GM21367 (cell line): ENCODE results near the gene MRPL1.

Experiments
- ATAC-seq: cut with Tn5 transposase; IDR thresholded peaks from one replicate; pipeline ENCODE4 v1.9.1; 2021; ENCODE audit not compliant: unreplicated experiment

MRPL1 gene

DNA sequence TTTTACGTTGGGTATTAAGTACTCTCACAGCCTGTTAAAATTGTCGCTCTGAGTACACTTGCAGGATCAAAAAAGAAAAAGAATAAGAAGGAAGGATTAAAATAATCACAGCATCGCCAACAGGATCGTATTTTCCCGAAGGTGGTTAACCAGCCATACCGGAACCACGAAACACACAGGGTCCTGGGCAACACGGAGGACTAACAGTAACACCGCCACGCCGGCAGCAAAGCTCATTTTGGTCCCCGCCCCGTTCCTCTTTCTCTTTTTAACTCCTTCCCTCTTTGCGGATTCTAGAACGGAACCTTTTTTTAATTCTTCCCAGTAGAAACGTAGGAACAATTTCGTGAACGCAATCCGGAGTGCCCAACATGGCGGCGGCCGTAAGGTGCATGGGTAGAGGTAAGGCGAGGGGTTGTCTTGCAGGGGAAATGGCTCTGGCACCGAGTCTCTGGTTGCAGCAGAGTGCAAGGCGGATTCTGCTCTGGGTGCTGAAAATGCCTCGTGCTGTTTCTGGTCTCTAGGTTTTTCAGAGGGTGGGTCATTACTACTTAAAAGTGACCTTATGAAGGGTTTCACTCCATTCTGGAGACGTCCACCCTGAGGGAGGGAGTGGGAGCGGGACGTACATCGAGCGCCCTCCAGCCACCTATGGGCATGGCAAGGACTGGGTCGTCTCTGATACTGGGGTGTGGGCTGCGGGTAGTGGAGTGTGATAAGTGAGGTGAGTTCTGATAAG, at the start of gene MRPL1:
Gene MRPL1, plus strand, starts transcription at position 353 of the 739 bp plus-strand sequence. Its CDS starts 19 bp downstream, at position 372.
- peak; percentile 82 for ATAC-seq

DNA sequence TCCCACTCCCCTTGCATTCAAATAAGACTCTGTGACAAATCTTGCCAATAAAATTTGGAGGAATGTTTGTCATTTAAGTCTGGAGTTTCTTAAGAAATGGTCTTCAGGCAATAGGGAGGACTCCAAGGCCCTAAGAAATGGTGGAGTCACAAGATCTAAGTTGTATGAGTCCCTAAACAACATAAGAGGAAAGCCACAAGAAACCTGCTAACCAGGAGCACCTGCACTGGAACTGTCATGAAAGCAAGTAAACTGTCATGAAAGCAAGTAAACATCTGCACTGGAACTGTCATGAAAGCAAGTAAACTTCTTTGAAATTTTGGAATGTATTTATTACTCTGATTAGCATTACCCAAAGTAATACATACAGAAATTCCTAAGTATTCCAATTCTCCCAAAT, 47.0 kb upstream of the MRPL1 start:
- ATAC-seq: no peak

DNA sequence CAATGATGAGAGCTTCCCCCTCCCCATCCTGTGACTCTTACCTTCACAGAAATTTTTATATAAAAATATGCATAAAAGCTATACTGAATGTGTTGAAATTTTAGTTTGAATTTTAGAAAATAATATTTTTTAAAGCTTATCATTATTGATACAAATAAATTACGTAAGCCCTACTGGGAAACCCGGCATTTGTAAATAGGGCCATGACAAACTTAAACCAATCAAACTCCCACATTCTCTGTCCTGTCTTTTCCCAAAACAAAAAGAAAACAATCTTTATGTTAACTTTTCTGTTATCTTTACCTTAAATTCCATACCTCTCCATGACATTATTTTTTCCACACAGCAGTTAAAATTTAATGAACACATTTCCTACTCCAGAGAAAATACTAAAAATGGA, 46.1 kb upstream of the MRPL1 start:
- no peak for ATAC-seq

DNA sequence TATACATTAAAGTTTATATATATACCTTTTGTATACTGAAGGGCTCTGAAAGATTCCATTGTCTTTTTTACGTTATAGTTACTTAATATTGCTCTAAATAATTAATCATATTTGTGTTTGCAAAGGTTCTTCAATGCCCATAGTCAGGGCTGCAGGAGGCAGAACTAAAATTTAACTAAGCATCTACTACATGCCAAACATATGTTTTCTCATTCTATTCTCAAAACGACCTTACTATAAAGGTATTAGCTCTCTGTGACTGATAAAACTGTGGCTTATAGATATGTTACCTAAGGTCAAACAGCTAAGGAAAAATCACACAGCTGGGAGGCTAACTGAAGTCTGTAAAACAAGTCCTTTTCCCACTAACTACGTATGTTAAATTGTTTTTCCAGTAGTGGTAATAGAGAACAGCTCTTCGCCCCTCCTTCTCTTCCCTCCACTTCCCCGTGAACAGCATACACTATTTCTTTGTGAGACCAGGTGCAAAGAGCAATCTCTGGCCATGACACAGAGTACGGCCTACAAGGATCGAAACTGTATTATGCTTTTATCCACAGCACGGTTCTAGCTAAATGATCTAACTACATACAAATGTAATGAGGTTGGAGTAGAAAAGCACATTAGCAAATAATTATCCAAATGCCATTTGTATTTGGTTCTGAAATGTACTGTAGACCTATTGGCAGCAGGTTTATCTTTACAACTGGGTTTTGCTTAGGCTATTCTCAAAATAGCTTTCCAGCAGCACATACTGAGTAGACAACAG, 45.1 kb upstream of the MRPL1 start:
- no peak for ATAC-seq

DNA sequence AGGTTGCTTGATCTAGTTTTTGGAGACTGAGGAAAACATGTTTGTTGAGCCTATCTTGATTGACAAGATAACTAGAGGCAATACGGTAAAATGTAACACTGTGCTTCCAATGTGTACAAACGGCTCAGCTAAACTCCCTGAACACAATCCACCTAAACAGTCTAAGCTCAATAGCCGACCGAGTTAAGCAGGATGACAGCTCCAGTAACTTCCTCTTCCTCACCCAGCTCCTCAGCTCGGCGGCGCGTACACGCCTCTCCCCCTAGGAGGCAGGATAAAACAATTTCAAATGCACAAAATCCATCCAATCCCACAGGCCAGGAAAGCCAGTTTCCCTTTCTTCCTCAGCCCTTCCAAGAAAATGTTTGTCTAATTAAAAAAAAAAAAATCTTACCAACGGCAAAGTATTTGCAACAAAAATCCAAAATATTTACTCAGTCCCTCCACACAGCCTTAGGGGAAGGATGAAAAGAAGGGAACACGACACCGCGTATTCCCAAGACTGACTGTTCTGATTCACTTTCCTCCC, 44.5 kb upstream of the MRPL1 start:
- ATAC-seq: peak; percentile 22

DNA sequence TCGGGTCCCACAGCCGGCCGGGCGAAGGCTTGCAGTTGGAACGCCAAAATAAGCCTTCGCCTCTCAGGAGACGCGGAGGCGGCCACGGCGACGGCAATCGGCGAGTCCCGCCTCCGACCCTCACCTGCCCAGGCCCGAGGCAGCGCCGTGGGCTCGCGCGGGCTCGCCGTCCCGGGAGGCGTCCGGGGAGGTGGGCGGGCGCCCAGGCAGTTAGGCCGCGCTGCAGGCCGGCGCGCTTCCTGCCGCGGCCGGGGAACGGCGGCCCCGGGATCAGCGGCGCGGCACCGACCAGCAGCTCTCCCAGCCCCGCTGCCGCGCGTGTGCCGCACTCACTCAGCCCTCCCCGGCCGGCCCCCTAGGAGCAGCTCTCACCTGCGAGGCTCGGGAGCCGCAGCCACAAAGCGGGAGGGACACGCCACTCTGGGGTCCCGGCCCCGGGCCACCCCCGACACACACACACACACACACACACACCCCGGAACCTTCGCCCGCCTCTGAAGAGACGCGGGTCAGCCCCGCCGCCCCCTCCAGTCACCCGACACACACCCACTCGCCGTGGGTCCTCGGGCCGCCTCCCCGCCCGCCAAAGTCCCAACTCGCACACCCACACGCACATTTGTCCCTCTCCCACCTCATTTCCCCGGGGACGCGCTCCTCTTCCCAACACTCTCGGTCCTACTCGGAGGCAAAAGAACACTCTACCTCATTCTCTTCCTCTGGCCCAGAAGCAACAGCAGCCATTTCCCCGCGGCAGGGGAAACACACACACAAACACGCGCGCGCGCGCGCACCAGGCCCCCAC, 43.8 kb upstream of the MRPL1 start, which contains the start of gene CNOT6L:
Gene CNOT6L, minus strand, starts transcription at position 767 of the 802 bp plus-strand sequence. Its CDS starts 60 bp downstream, at position 707.
- ATAC-seq: no peak

DNA sequence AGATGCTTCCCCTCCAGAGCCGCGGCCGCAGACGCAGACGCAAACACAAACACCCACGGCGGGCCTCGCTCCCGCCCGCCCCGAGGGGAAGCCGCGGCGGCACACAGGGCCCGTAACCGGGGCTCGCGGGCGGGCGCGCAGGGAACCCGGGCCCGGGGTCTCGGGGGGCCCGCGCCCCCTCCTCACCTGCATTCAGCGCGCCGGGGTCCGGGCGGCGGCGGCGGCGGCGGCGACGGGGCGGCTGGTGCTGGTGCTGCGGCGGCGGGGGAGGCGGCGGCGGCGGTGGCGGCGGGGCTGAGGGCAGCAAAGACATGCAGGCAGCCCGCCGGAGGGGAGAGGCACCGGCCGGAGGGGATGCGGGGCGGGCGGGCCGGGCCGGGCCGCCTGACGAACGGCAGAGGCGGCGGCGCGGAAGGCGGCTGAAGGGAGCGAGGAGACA, 43.2 kb upstream of the MRPL1 start:
- ATAC-seq: peak; percentile 3

DNA sequence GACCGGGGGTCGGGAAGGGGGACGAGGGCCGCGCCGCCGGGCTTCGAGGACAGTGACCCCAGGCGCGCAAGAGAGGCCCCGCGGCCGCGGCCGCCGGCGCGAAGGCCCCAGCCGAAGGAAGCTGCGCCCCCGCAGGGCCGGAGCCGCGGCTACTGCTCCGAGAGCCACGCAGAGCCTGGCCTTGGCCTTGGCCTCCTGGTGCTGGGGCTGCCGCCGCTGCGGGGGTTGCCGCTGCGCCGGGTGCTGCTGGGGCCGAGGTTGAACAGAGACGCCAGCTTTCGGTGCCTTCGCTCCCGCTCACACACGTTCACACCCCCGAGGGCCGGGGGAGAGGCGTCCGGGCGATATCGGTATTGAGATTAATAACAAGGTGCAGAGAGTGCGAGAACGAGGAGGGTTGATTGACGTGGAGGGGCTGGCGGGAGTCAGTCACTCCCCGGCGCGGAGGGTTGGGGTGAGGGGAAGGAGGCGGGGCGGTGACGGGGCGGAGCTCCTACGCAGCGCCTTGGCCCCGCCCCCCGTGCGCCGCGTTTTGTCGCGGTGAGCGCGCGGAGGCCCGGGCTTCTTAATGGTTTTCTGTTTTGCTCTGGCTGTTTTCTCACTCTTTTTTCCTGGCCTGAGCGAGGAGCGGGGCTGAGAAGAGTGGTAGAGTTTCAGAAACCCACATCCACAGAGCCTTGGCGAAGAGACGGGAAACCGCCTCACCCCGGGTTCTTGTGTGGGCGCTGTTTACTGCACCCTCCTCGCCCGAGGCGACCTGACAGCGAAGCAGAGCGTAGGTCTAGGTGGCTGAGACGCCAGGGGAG, 42.6 kb upstream of the MRPL1 start:
- ATAC-seq: peak; percentile 70

DNA sequence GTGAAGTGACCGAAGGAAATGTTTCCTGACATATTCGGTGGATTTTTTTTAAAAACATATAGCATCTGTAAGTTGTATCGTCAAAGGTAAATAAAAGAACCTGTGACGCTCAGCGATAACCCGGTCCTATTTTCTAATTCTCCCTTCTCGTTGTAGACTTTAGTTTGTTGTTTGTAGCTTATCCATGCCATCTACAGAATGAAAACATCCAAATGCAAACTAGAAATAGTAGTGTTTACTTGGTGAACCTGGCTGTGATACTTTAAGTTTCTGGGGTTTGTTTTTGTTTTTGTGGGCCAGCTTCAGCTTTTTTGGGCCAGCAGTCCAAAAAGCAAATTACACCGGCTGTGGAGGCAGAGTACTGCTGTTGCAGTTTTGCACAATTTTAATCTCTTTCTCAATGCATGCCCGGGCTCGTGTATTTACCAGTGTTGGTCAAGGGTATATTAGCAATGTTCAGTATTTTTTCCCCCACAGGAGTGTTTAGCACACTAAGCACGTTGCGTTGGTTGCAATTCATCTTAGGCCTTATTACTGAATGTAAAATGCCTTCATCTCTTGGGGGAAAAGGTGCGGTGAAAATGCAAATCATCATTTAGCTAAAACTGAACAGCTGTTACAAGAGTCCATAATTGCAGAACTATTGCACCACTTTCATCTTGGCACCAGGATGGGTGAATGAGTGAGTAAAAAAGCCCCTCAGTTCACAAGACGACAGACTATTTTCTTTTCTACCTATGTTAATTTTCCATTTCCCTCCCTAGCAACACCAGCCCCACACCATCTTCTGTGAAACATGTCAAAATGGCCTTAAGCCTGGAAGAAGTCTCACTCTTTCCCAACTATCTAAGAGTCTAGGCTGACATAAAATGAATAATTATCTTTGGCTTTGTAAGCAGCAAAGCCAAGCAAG, 41.7 kb upstream of the MRPL1 start:
- no peak for ATAC-seq

DNA sequence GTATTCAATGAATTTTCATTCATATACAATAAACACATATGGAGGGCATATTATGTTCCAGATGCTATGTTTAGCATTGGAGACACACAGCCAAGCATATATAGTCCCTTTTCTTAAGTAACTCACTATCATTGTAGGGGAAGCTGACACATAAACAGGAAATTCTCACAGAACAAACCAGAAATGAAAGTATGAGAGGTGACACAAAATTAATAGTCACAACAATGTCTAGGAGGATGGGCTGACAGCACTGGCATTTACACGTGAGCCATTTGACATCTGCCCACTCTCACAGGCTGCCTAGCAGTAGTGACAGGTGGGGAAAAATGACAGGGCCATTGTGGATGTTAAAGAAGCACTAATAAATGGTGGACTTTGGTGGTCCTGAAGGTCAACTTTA, 40.9 kb upstream of the MRPL1 start:
- no peak for ATAC-seq

DNA sequence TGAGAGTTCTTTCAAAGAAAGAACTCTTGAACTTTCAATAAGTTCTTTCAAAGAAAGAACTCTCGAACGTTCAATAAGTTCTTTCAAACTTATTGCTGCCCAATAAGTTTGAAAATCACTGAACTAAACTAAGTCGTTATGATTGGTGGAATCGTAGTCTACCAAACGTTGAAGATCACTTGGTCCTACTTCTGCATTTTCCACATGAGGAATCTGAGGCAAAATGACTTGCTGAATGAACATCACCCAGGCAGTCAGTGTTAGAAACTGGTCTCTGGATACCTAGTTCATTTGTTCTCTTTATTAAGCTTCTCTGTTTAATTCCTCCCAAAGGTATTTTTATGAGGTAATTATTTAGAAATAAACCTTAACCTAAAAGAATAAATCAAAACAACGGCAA, 36.4 kb upstream of the MRPL1 start:
- no peak for ATAC-seq

DNA sequence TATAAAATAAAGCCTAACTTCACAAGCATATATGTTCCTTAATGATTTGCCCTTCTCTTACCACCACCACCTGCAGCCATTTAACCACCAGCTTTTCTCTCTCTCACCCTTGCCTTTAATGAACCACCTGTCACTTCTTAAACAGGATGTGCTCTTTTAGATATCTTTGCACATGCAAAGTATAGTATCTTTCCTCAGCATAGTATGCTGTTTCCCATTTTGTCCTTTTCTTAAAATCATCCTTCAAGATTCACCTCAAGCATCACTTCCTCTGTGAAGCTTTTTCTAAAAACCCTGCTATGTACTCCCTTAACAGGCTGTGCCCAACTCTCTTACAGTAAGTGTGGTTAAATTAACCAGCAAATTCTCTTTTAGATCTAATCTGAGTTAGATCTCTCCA, 35.3 kb upstream of the MRPL1 start:
- peak; percentile 77 for ATAC-seq

DNA sequence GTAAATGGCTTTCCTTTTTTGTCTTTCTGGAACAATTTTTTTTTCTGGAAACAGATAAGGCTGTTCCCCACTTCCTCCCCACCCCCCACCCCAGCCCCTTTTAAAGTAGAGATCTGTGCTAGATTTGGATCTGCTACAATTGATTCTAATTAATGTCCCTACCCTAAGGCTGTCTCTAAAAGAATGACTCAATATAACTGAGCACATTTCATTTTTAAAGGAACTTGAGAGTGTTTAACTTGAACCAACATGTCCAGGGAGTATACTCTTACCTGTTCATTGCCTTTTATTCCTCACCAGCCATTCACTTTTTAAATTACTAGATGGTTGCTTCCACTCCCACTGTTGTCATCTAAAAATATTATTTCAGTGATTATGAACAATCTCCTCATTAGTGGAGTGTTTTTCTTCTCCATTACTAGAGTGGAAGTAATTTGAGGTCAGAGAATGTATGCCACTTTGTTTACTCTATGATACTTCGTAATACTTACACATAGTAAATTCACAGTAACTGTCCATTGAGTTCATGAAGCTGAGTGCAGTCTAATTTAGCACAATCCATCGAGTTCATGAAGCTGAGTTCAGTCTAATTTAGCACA, 29.4 kb upstream of the MRPL1 start:
- ATAC-seq: no peak

DNA sequence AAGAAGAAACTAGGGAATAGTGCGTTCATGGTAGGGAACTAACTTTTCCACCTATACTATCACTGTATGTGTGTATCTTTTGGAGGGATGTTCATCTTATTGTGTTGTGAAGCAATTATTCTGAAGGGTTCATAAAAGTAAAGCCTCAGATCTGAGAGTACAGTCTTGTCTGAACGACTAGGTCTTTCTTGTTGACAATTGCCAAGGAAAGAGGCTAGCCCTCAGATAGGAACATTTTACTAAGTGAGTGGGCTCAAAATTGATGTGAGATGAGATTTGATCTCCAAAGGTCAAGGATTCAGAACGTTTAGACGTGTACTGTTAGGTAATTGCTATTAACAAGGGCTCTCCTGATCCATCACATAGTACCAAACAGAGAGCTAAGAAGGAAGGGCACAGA, 28.2 kb upstream of the MRPL1 start:
- ATAC-seq: no peak

DNA sequence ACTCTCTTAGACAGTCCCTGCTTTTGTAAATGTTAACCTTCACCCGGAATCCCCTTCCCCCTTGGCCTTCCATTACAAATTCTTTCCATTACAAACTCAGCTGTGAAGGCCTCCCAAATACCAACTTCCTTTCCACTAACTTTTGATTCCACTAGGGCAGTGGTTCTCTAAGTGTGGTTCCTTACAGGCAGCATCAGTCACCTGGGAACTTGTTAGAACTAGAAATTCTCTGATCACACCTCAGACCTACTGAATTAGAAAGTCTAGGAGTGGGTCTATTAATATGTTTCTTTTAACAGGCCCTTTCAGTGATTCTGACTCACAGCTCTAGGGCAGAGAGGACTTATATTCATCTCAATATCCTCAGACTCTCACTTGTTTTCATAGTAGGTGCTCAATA, 19.0 kb upstream of the MRPL1 start:
- ATAC-seq: no peak

DNA sequence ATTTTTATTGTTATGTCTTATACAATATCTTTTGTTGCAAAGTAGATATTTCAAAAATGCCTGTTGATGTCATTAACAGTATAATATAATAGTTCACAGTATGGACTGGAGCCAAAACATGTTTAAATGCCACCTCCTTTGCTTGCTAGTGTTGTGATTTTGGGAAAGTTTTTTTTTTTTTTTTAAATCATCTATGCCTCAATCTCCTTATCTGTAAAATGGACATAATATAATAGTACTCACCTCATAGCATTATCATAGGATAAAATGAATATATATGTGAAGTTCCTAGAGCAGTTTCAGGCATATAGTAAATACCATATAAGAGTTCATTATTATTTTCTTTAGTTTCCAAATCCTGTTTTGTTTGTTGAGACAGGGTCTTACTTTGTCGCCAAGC, 18.3 kb upstream of the MRPL1 start:
- no peak for ATAC-seq

DNA sequence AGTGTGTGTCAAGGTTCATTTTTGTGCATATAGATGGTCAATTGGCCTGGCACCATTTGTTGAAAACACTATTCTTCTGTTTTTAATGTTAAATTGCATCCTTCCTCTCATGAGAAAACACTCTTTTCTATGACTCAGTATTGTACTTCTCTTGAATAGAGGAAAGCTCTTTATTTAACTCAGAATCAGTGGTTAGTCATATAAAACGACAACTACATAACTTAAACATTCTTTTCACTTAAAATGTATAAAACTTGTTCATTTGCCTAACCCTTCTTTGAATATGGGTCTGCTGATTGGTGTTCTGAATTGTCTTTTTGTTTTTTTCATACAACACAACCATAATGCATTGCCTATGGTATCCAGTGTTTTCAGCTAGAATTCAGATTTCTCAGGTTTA, 17.2 kb upstream of the MRPL1 start:
- no peak for ATAC-seq

DNA sequence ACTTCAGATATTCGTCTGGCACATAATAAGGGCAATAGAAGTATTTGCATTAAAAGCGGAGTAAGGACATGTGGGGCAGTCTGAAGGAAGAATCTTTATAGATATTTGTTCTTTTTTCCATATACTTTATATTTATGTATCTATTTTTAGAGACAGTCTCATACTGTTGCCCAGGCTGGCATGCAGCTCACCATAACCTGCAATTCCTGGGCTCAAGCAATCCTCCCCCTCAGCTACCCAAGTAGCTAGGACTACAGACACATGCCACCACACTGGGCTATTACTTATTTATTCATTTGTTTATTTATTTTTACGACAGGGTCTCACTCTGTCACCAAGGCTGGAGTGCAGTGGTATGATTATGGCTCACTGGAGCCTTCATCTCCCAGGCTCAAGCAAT, 16.7 kb upstream of the MRPL1 start:
- no peak for ATAC-seq

DNA sequence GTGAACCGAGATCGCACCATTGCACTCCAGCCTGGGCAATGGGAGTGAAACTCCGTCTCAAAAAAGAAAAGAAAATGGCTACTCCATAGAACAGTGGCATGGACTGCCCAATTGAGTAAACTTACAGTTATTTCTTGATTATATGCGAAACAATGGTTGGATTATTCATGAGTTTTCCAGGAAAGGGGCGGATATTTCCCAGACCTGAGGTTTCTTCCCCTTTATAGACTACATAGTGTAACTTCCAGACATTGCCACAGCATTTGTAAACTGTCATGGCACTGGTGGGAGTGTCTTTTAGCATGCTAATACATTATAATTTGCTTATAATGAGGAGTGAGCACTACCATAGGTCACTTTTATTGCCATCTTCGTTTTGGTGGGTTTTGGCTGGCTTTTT, 14.1 kb upstream of the MRPL1 start:
- ATAC-seq: no peak
